Measurements from ENCODE around the gene XKR8.
"Not testable (repeated sequence)": the region's sequence is repeated elsewhere in the genome, so short reads cannot be mapped to it uniquely, and the experiment has no call there.

Gene XKR8

GRCh38 chr1:27990920-27991537, 31.3 kb downstream of the XKR8 start:
- ChIA-PET CTCF (interaction anchor here (0.7 to 2.4 kb wide), 5 partner anchors 8 to 134 kb away, joined by 3 to 12 read pairs (median 8); no protein-coding TSS in a partner anchor), POLR2A (no interaction called here)
- DNase-seq (ENCODE audit: low read depth, low spot score): no peak
- no peak overlapping the region for H3K4me3 ChIP-seq (ENCODE audit: low read depth, low read length)
- no peak for TF ChIP-seq CTCF (IDR thresholded peaks at IDR 0.05; ENCODE audit: insufficient read depth, low read length, missing control alignments)

- H3K4me3 ChIP-seq (ENCODE audit: low read depth, low read length): no peak overlapping the region
- no peak for TF ChIP-seq CTCF (IDR thresholded peaks at IDR 0.05; ENCODE audit: insufficient read depth, low read length, missing control alignments)
- ChIA-PET POLR2A (no interaction called here), CTCF (interaction anchor here (0.7 to 2.4 kb wide), 5 partner anchors 10 to 135 kb away, joined by 3 to 12 read pairs (median 8); no protein-coding TSS in a partner anchor)
- DNase-seq (ENCODE audit: low read depth, low spot score): no peak
Observed at GRCh38 chr1:27992276-27992675, 32.5 kb downstream of the XKR8 start.

GRCh38 chr1:27993241-27993640, 33.5 kb downstream of the XKR8 start:
- DNase-seq (ENCODE audit: low read depth, low spot score): no peak
- TF ChIP-seq CTCF (IDR thresholded peaks at IDR 0.05; ENCODE audit: insufficient read depth, low read length, missing control alignments): no peak
- POLR2A ChIA-PET: no interaction called here
- CTCF ChIA-PET: interaction anchor here (0.6 to 1.4 kb wide), 3 partner anchors 13 to 19 kb away, joined by 3 read pairs; no protein-coding TSS in a partner anchor
- H3K4me3 ChIP-seq (ENCODE audit: low read depth, low read length): no peak overlapping the region

- TF ChIP-seq CTCF (IDR thresholded peaks at IDR 0.05; ENCODE audit: insufficient read depth, low read length, missing control alignments): no peak
- ChIA-PET CTCF (interaction anchor here (0.7 to 1.4 kb wide), 2 partner anchors 19 to 34 kb away, joined by 3 read pairs; partner anchors contain the start of gene XKR8), POLR2A (interaction anchor here (0.6 kb wide), 1 partner anchor 35 kb away, joined by 3 read pairs; no protein-coding TSS in a partner anchor)
- DNase-seq (ENCODE audit: low read depth, low spot score): no peak
- H3K4me3 ChIP-seq (ENCODE audit: low read depth, low read length): no peak overlapping the region
Observed at GRCh38 chr1:27994060-27994459, 34.3 kb downstream of the XKR8 start.

- H3K4me3 ChIP-seq (ENCODE audit: low read depth, low read length); DNase-seq (ENCODE audit: low read depth, low spot score); POLR2A ChIA-PET: not testable (repeated sequence)
- CTCF ChIA-PET: interaction anchor here (0.7 to 2.8 kb wide), 3 partner anchors 15 to 35 kb away, joined by 3 to 12 read pairs (median 3); partner anchors contain the start of gene XKR8
Observed at GRCh38 chr1:27994526-27994925, 34.8 kb downstream of the XKR8 start.

GRCh38 chr1:27999055-27999454, 39.3 kb downstream of the XKR8 start:
- DNase-seq (ENCODE audit: low read depth, low spot score): no peak
- ChIA-PET POLR2A (no interaction called here), CTCF (interaction anchor here (0.6 to 1.3 kb wide), 2 partner anchors 8 to 19 kb away, joined by 3 to 6 read pairs; no protein-coding TSS in a partner anchor)
- H3K4me3 ChIP-seq (ENCODE audit: low read depth, low read length): no peak overlapping the region
- TF ChIP-seq CTCF (IDR thresholded peaks at IDR 0.05; ENCODE audit: insufficient read depth, low read length, missing control alignments): no peak
